GM12892 (cell line): ENCODE measurements around the gene TMEM94.

ENCODE experiments used
- POLR2A ChIP-seq: IDR thresholded peaks from 2 replicates; pipeline ENCODE4 v1.6.1; 2011; ENCODE audit warnings: low read depth, low read length, control low read depth
- POLR2AphosphoS5 ChIP-seq: IDR thresholded peaks from 2 replicates; pipeline ENCODE4 v1.6.1; 2011; ENCODE audit warnings: low read depth, low read length, control low read depth

- TF ChIP-seq POLR2AphosphoS5 (no peak), POLR2A (no peak)
These were observed 15.7 kb downstream of the TMEM94 start for GRCh38 chr17:75472119-75472518.
